Smooth muscle cell (in vitro differentiated cells): ENCODE data around the gene CPO. TPM values are rescaled to one million over a fixed set of nuclear protein-coding genes. Genes with fewer than 3 reads are reported as not detected.
"Not testable (repeated sequence)": the region's sequence is repeated elsewhere in the genome, so short reads cannot be mapped to it uniquely, and the experiment has no call there.

Experiments used
- DNase-seq: peaks from one replicate; lab custom pipeline; 2025; ENCODE audit not compliant: unreplicated experiment; lab: John Stamatoyannopoulos, UW
- H2AFZ ChIP-seq: fragments of 200-600 bp; sonication (generic); 2 replicates; pipeline ENCODE4 v1.6.0; 2016; ENCODE audit warnings: antibody characterized with exemption, low read depth, mild to moderate bottlenecking
- H3F3A ChIP-seq: fragments of 200-600 bp; sonication (generic); 2 replicates; pipeline ENCODE4 v1.6.0; 2017; ENCODE audit warnings: antibody characterized with exemption, low read depth
- H3K27ac ChIP-seq: fragments of 200-600 bp; sonication (generic); 2 replicates; pipeline ENCODE4 v1.5.1; 2016; ENCODE audit warnings: low read depth, mild to moderate bottlenecking
- H3K27me3 ChIP-seq: fragments of 200-600 bp; sonication (generic); 2 replicates; pipeline ENCODE4 v1.6.1; 2016; ENCODE audit warnings: low read depth, mild to moderate bottlenecking
- H3K36me3 ChIP-seq: fragments of 200-600 bp; sonication (generic); 2 replicates; pipeline ENCODE4 v1.5.1; 2016; ENCODE audit warnings: low read depth
- H3K4me1 ChIP-seq: fragments of 200-600 bp; sonication (generic); 2 replicates; pipeline ENCODE4 v1.5.1; 2016; ENCODE audit warnings: low read depth
- H3K4me2 ChIP-seq: fragments of 200-600 bp; sonication (generic); 2 replicates; pipeline ENCODE4 v1.6.0; 2016; ENCODE audit warnings: mild to moderate bottlenecking
- H3K4me3 ChIP-seq: fragments of 200-600 bp; sonication (generic); 2 replicates; pipeline ENCODE4 v1.5.1; 2016; ENCODE audit warnings: mild to moderate bottlenecking
- H3K79me2 ChIP-seq: fragments of 200-600 bp; sonication (generic); 2 replicates; pipeline ENCODE4 v1.6.0; 2016; ENCODE audit warnings: low read depth, mild to moderate bottlenecking
- H3K9ac ChIP-seq: fragments of 200-600 bp; sonication (generic); 2 replicates; pipeline ENCODE4 v1.6.0; 2016; ENCODE audit warnings: low read depth
- H3K9me3 ChIP-seq: fragments of 200-600 bp; sonication (generic); replicated peaks from 2 replicates; pipeline ENCODE4 v1.5.1; 2016; ENCODE audit warnings: low read depth
- H4K20me1 ChIP-seq: fragments of 200-600 bp; sonication (generic); 2 replicates; pipeline ENCODE4 v1.6.0; 2016; ENCODE audit warnings: low read depth
- CTCF ChIP-seq: fragments of 200-600 bp; sonication (generic); IDR thresholded peaks from 2 replicates; pipeline ENCODE4 v1.5.1; 2017; ENCODE audit warnings: borderline replicate concordance, mild to moderate bottlenecking, antibody characterized with exemption; ENCODE audit not compliant: insufficient read depth, poor library complexity, severe bottlenecking
- WGBS: methylation state at CpG from one replicate; pipeline ENCODE4 v1.1.7; 2016; ENCODE audit warnings: low lambda C conversion rate; 5-methylcytosine and 5-hydroxymethylcytosine counted together
- polyA plus RNA-seq: library from polyadenylated mRNA; unstranded; fragments of >200 nt; fragmentation: Nextera tagmentation; extraction: Ambion mirVana; gene quantifications from 2 replicates; pipeline ENCODE4 v1.2.1, GENCODE V29; 2016
- total RNA-seq: library from RNA; depleted of rRNA; stranded (reverse); fragments of >200 nt; gene quantifications from 2 replicates; pipeline ENCODE4 v1.2.3, GENCODE V29; 2014

CPO gene
- total and polyA plus RNA-seq, 2 experiments from 2014 or later = not detected

GRCh38 chr2:206942592-206943478 lies 3.5 kb downstream of the CPO start:
- no peak overlapping the region for H3K4me2 ChIP-seq
- H3K36me3 ChIP-seq = no peaks in the 10 kb centered on the region
- H3K27ac ChIP-seq = no peak overlapping the region
- H3K4me1 ChIP-seq = no peaks in the 10 kb centered on the region
- H3F3A ChIP-seq = no peaks in the 10 kb centered on the region
- no peak overlapping the region for H3K4me3 ChIP-seq
- H3K79me2 ChIP-seq = no peaks in the 10 kb centered on the region
- H3K27me3 ChIP-seq = no peaks in the 10 kb centered on the region
- no peaks in the 10 kb centered on the region for H3K9me3 ChIP-seq
- no peaks in the 10 kb centered on the region for H4K20me1 ChIP-seq
- TF ChIP-seq CTCF = no peak
- DNase-seq = no peak
- WGBS = 54% methylated on average over 2 of the region's 2 CpGs
- H2AFZ ChIP-seq = no peak overlapping the region
- no peak overlapping the region for H3K9ac ChIP-seq

- not testable (repeated sequence) for H3K4me3 ChIP-seq, H3K79me2 ChIP-seq, H2AFZ ChIP-seq, DNase-seq, H3F3A ChIP-seq, H3K4me2 ChIP-seq, H3K4me1 ChIP-seq, H3K9ac ChIP-seq, H4K20me1 ChIP-seq, H3K36me3 ChIP-seq, H3K27ac ChIP-seq, H3K27me3 ChIP-seq, H3K9me3 ChIP-seq
- 95% methylated on average over 2 of the region's 2 CpGs for WGBS
Measured at GRCh38 chr2:206953404-206953803, 14.1 kb downstream of the CPO start.

- Histone ChIP-seq H3K4me2 (no peak overlapping the region), H2AFZ (no peak overlapping the region)
- no peak for DNase-seq
Measured at GRCh38 chr2:206955253-206955652, 15.9 kb downstream of the CPO start.

DNA sequence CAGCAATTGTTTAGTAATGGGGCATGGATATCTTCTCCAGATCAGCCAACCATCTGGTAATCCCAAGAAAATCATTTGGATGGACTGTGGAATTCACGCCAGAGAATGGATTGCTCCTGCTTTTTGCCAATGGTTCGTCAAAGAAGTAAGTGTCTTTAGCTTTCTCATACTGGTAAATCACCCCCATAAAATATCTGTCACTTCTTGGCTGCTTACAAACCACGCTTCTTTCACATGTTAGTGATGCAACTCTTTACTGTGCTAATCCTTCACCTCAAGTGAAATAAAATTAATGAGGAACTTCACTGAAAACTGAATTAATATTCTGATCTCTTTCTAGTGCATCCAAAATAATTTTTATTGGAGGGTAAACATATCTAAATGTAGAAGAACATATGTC lies 18.9 kb downstream of the CPO start:
- no peak for TF ChIP-seq CTCF
- no peaks in the 10 kb centered on the region for H3K79me2 ChIP-seq
- no peak overlapping the region for H3K4me3 ChIP-seq
- H3K4me1 ChIP-seq = no peaks in the 10 kb centered on the region
- no peaks in the 10 kb centered on the region for H3F3A ChIP-seq
- no peaks in the 10 kb centered on the region for H3K36me3 ChIP-seq
- no peak overlapping the region for H3K27ac ChIP-seq
- H3K9me3 ChIP-seq = no peaks in the 10 kb centered on the region
- WGBS = 78% methylated on average over 3 of the region's 3 CpGs
- no peak overlapping the region for H3K9ac ChIP-seq
- no peaks in the 10 kb centered on the region for H4K20me1 ChIP-seq
- no peak for DNase-seq
- H3K27me3 ChIP-seq = no peaks in the 10 kb centered on the region
- H2AFZ ChIP-seq = no peak overlapping the region
- no peak overlapping the region for H3K4me2 ChIP-seq

More at GRCh38 chr2:206955253-206955652, 15.9 kb downstream of the CPO start:
- H3K4me3 ChIP-seq = no peak overlapping the region
- H3K36me3 ChIP-seq = no peaks in the 10 kb centered on the region
- H3K79me2 ChIP-seq = no peaks in the 10 kb centered on the region
- H3F3A ChIP-seq = no peaks in the 10 kb centered on the region
- TF ChIP-seq CTCF = no peak
- no peak overlapping the region for H3K27ac ChIP-seq
- no peaks in the 10 kb centered on the region for H3K27me3 ChIP-seq
- no peak overlapping the region for H3K9ac ChIP-seq
- no peaks in the 10 kb centered on the region for H3K4me1 ChIP-seq
- H4K20me1 ChIP-seq = no peaks in the 10 kb centered on the region
- no peaks in the 10 kb centered on the region for H3K9me3 ChIP-seq
